GM23248 (cell line): ENCODE results near the gene ATG9B. TPM values are rescaled to one million over a fixed set of nuclear protein-coding genes. Genes with fewer than 3 reads are reported as not detected.

Experiments
- DNase-seq: peaks from one replicate; pipeline ENCODE4 v3.0.0-alpha.2; 2015
- H2AFZ ChIP-seq: fragments of 200-600 bp; sonication (generic); 2 replicates; pipeline ENCODE4 v1.6.1; 2016; ENCODE audit warnings: antibody characterized with exemption
- H3F3A ChIP-seq: fragments of 200-600 bp; sonication (generic); 2 replicates; pipeline ENCODE4 v1.6.1; 2016; ENCODE audit warnings: mild to moderate bottlenecking, antibody characterized with exemption, mixed run types; ENCODE audit not compliant: insufficient read depth
- H3K27ac ChIP-seq: fragments of 200-600 bp; sonication (generic); 2 replicates; pipeline ENCODE4 v1.5.1; 2016; ENCODE audit warnings: mild to moderate bottlenecking
- H3K27me3 ChIP-seq: fragments of 200-600 bp; sonication (generic); replicated peaks from 2 replicates; pipeline ENCODE4 v1.6.1; 2016; ENCODE audit warnings: mild to moderate bottlenecking; ENCODE audit not compliant: insufficient read depth
- H3K36me3 ChIP-seq: fragments of 200-600 bp; sonication (generic); 2 replicates; pipeline ENCODE4 v1.6.1; 2016; ENCODE audit warnings: low read depth, mild to moderate bottlenecking
- H3K4me1 ChIP-seq: fragments of 200-600 bp; sonication (generic); 2 replicates; pipeline ENCODE4 v1.6.1; 2016; ENCODE audit warnings: mild to moderate bottlenecking; ENCODE audit not compliant: insufficient read depth
- H3K4me2 ChIP-seq: fragments of 200-600 bp; sonication (generic); one replicate; pipeline ENCODE4 v1.6.1; 2016; ENCODE audit warnings: mild to moderate bottlenecking; ENCODE audit not compliant: unreplicated experiment
- H3K4me3 ChIP-seq: fragments of 200-600 bp; sonication (generic); 2 replicates; pipeline ENCODE4 v1.5.1; 2016; ENCODE audit warnings: mild to moderate bottlenecking
- H3K79me2 ChIP-seq: fragments of 200-600 bp; sonication (generic); 2 replicates; pipeline ENCODE4 v1.6.1; 2016; ENCODE audit warnings: mild to moderate bottlenecking; ENCODE audit not compliant: insufficient read depth
- H3K9ac ChIP-seq: fragments of 200-600 bp; sonication (generic); 2 replicates; pipeline ENCODE4 v1.6.1; 2016; ENCODE audit warnings: mild to moderate bottlenecking
- H3K9me2 ChIP-seq: fragments of 200-600 bp; sonication (generic); 2 replicates; pipeline ENCODE4 v1.6.1; 2016; ENCODE audit warnings: mixed run types, mild to moderate bottlenecking, moderate library complexity; ENCODE audit not compliant: insufficient read depth
- H3K9me3 ChIP-seq: fragments of 200-600 bp; sonication (generic); one replicate; pipeline ENCODE4 v1.6.1; 2017; ENCODE audit warnings: low read depth
- H4K20me1 ChIP-seq: fragments of 200-600 bp; sonication (generic); 2 replicates; pipeline ENCODE4 v1.6.0; 2016; ENCODE audit not compliant: insufficient read depth
- EZH2 ChIP-seq: fragments of 200-600 bp; sonication (generic); IDR thresholded peaks from 2 replicates; pipeline ENCODE4 v1.6.1; 2018; ENCODE audit warnings: antibody characterized with exemption, mild to moderate bottlenecking; ENCODE audit not compliant: insufficient read depth, poor library complexity, severe bottlenecking
- EZH2phosphoT487 ChIP-seq: fragments of 200-600 bp; sonication (generic); IDR thresholded peaks from 2 replicates; pipeline ENCODE4 v1.6.1; 2018; ENCODE audit warnings: antibody characterized with exemption, moderate library complexity, mild to moderate bottlenecking, low read depth; ENCODE audit not compliant: insufficient read depth
- WGBS, 2 experiments: methylation state at CpG; one replicate each; pipeline ENCODE4 v1.1.6; 2015 to 2017; ENCODE audit warnings: low lambda C conversion rate in 2 of 2, low coverage in 1 of 2; ENCODE audit errors: missing lambda C conversion rate in 2 of 2; 5-methylcytosine and 5-hydroxymethylcytosine counted together
- in situ Hi-C: fragments of 300-500 bp; cut with MboI; formaldehyde crosslinking; loops from 2 replicates; pipeline ENCODE4 v1.15.0; 2020
- polyA plus RNA-seq: library from polyadenylated mRNA; unstranded; fragments of >200 nt; fragmentation: Nextera tagmentation; extraction: Ambion mirVana; gene quantifications from 2 replicates; pipeline ENCODE4 v1.2.1, GENCODE V29; 2016
- total RNA-seq: library from RNA; depleted of rRNA; stranded (reverse); fragments of >200 nt; shearing (Covaris generic); gene quantifications from 2 replicates; pipeline ENCODE4 v1.2.3, GENCODE V29; 2014

ATG9B gene
- total and polyA plus RNA-seq, 2 experiments from 2014 or later = 0.79 TPM; not detected in 1

GRCh38 chr7:151062111-151062398 is 37.8 kb upstream of the ATG9B start:
- Histone ChIP-seq H3F3A (peaks cover 10% of the 10 kb centered on the region), H3K4me1 (peaks cover 38% of the 10 kb centered on the region), H3K27me3 (no peaks in the 10 kb centered on the region), H2AFZ (no peak overlapping the region), H3K79me2 (peaks cover 51% of the 10 kb centered on the region), H3K4me2 (peak overlapping the region; percentile 82), H3K36me3 (no peaks in the 10 kb centered on the region), H3K27ac (peak overlapping the region; percentile 94), H4K20me1 (no peaks in the 10 kb centered on the region; the same call in 1 of the 2 replicates), H3K9me3 (no peaks in the 10 kb centered on the region), H3K4me3 (peak overlapping the region; percentile 93), H3K9ac (peak overlapping the region; percentile 90), H3K9me2 (no peaks in the 10 kb centered on the region)
- WGBS, 2 experiments = 32 to 35% methylated on average over 8 to 10 of the region's 11 CpGs
- no peak for DNase-seq
- TF ChIP-seq EZH2phosphoT487 = no peak
- no peak for TF ChIP-seq EZH2
- in situ Hi-C loops = no loop called here

DNA sequence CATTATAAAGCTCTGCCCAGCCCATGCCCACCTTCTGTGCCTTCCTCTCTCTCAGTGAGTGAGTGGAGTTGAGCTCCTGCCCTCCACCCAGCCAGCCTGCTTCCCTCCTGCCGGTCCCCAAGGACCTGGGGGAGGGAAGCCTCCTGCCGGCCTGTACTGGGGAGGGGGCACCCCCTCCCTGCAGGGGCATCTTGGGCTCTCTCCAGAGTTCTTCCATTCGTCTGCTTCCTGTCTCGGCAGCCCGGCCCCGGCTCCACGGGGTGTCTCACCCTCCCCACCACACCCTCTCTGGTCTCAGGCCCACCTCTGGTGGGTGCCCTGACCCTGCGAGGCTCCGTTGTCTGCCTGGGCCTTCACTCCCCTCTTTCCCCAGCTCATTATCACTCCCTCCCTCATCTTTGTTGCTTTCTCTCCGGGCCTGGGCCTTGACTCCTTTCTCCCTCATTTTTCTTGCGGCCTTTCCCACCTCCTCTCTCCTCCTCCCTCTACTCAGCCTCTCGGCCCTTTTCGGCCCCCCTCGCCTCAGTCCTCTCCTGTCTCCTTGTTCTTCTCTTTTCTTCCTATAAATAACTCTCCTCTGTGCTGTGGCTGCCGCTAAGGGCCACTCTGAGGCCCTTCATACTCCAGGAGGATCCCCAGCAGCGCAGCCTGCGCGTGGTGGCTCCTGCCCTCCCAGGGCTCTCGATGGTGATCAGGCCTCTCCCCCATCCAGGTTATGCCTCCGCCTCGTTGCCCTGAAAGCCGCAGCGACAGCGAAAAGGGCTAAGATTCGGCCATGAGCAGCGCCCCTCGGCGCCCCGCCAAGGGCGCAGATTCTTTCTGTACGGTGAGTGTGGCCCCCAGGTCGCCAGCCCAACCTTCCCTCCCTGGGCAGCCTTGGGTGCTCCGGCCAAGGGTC is 37.2 kb upstream of the ATG9B start:
- no peaks in the 10 kb centered on the region for H3K27me3 ChIP-seq
- no peak for DNase-seq
- 48 to 55% methylated on average over 28 to 32 of the region's 33 CpGs for WGBS, 2 experiments
- peak overlapping the region; percentile 82 for H3K4me2 ChIP-seq
- H3F3A ChIP-seq = peaks cover 10% of the 10 kb centered on the region
- H4K20me1 ChIP-seq = no peaks in the 10 kb centered on the region; the same call in 1 of the 2 replicates
- peaks cover 43% of the 10 kb centered on the region for H3K4me1 ChIP-seq
- H3K9me3 ChIP-seq = no peaks in the 10 kb centered on the region
- H3K79me2 ChIP-seq = peaks cover 52% of the 10 kb centered on the region
- no peaks in the 10 kb centered on the region for H3K9me2 ChIP-seq
- in situ Hi-C loops = no loop called here
- no peak overlapping the region for H2AFZ ChIP-seq
- no peaks in the 10 kb centered on the region for H3K36me3 ChIP-seq
- peak overlapping the region; percentile 90 for H3K9ac ChIP-seq
- peak overlapping the region; percentile 94 for H3K27ac ChIP-seq
- peak overlapping the region; percentile 93 for H3K4me3 ChIP-seq
- no peak for TF ChIP-seq EZH2phosphoT487
- no peak for TF ChIP-seq EZH2

DNA sequence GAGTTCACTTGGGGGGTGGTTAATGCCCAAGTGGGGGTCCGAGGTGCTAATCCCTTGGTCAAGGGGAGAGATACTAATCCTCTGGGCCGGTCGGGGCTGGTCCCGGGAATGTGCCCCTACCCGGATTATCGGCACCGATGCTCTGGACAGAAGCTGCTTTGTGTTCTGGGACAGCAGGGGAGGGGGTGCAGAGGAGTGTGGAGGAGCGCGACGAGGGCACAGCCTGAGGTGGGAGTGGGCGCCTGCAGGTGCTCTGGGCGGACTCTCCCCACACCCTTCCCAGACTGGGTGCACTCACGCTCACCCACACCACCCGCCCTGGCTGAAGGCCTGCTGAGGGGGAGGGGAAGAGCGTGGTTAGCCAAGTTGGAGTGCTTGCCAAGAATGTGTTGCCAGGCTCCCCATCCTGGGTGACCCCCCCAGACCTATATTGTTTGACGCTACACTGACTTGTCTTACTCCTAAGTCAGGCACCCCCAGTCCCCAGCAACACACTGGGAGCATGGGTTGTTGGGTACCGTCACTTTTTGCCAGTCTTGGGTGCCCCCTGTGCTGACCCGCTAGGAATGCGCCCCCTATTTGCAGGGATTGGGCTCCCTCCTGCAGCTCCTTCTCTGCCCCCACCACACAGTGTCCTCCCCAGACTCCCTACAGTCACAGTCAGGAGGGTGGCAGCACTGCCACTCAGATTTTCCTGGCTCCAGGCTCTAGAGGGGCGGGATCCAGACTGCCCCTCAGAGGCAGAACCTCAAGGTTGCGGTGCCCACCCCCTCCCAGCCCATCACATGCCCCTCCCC is 36.3 kb upstream of the ATG9B start:
- DNase-seq = peak; percentile 66
- no peaks in the 10 kb centered on the region; the same call in 1 of the 2 replicates for H4K20me1 ChIP-seq

GRCh38 chr7:151060113-151060415 is 35.8 kb upstream of the ATG9B start:
- no peak for DNase-seq
- H3K36me3 ChIP-seq = no peaks in the 10 kb centered on the region
- peak overlapping the region; percentile 93 for H3K4me3 ChIP-seq
- peak overlapping the region; percentile 90 for H3K9ac ChIP-seq
- in situ Hi-C loops = no loop called here
- H2AFZ ChIP-seq = peak overlapping the region; percentile 77
- 1 to 4% methylated on average over 16 to 17 of the region's 17 CpGs for WGBS, 2 experiments
- no peaks in the 10 kb centered on the region for H3K9me2 ChIP-seq
- H3F3A ChIP-seq = peaks cover 10% of the 10 kb centered on the region
- TF ChIP-seq EZH2 (no peak), EZH2phosphoT487 (no peak)
- peak overlapping the region; percentile 94 for H3K27ac ChIP-seq
- H3K27me3 ChIP-seq = no peaks in the 10 kb centered on the region
- H4K20me1 ChIP-seq = no peaks in the 10 kb centered on the region; the same call in 1 of the 2 replicates
- peaks cover 45% of the 10 kb centered on the region for H3K79me2 ChIP-seq
- H3K9me3 ChIP-seq = no peaks in the 10 kb centered on the region
- H3K4me1 ChIP-seq = peaks cover 43% of the 10 kb centered on the region
- H3K4me2 ChIP-seq = peak overlapping the region; percentile 82

More for the DNA sequence above, 36.3 kb upstream of the ATG9B start:
- no peaks in the 10 kb centered on the region for H3K27me3 ChIP-seq
- peak overlapping the region; percentile 93 for H3K4me3 ChIP-seq
- H3K36me3 ChIP-seq = no peaks in the 10 kb centered on the region
- peak overlapping the region; percentile 82 for H3K4me2 ChIP-seq
- H2AFZ ChIP-seq = peak overlapping the region; percentile 77; the same call in 1 of the 2 replicates
- no peaks in the 10 kb centered on the region for H3K9me3 ChIP-seq
- TF ChIP-seq EZH2 = no peak
- TF ChIP-seq EZH2phosphoT487 = no peak
- H3K9ac ChIP-seq = peak overlapping the region; percentile 90
- peaks cover 43% of the 10 kb centered on the region for H3K4me1 ChIP-seq
- peaks cover 50% of the 10 kb centered on the region for H3K79me2 ChIP-seq
- in situ Hi-C loops = no loop called here
- WGBS, 2 experiments = 5 to 10% methylated on average over 17 to 21 of the region's 21 CpGs
- H3K9me2 ChIP-seq = no peaks in the 10 kb centered on the region
- H3K27ac ChIP-seq = peak overlapping the region; percentile 94
- H3F3A ChIP-seq = peaks cover 10% of the 10 kb centered on the region
